Left lobe of liver (tissue), 2 donors: ENCODE data around the gene NUP210. TPM values are rescaled to one million over a fixed set of nuclear protein-coding genes. Genes with fewer than 3 reads are reported as not detected.
A peak's percentile ranks its signal among the peaks of the same experiment; 100 is the strongest.
"Not testable (repeated sequence)": the region's sequence is repeated elsewhere in the genome, so short reads cannot be mapped to it uniquely, and the experiment has no call there.

Source experiments
- ATAC-seq: fragments of 200-7000 bp; cut with Tn5 transposase; one replicate; pipeline ENCODE4 v1.9.1; 2020; ENCODE audit warnings: mild to moderate bottlenecking, moderate library complexity
- DNase-seq: peaks from one replicate; pipeline ENCODE4 v3.0.0-alpha.2; 2020; ENCODE audit warnings: low spot score
- total RNA-seq: library from RNA; stranded (reverse); gene quantifications from one replicate; pipeline ENCODE4 v1.2.1, GENCODE V29; 2021
- donor health status: DM: no; HTN: no; CAD: no; lungs with moderate emphysema.
- donor health status: DM: no; HTN: yes; CAD: no.

Gene NUP210
- 19.1 TPM for total RNA-seq

- ATAC-seq (peak; percentile 87), DNase-seq (peak; percentile 89)
Observed at GRCh38 chr3:13420045-13420830, at the start of gene NUP210. NUP210 (minus strand) TSS chr3:13420322; CDS start chr3:13420226, 96 bp downstream.

- ATAC-seq (no peak), DNase-seq (no peak)
Observed at GRCh38 chr3:13466781-13467180, 46.7 kb upstream of the NUP210 start.

GRCh38 chr3:13465236-13465873, 45.2 kb upstream of the NUP210 start:
- DNase-seq: no peak
- ATAC-seq: no peak

GRCh38 chr3:13463618-13464400, 43.7 kb upstream of the NUP210 start:
- no peak for ATAC-seq
- no peak for DNase-seq

- ATAC-seq: no peak
- no peak for DNase-seq
Observed at GRCh38 chr3:13462822-13463221, 42.7 kb upstream of the NUP210 start.

GRCh38 chr3:13462125-13462629, 42.1 kb upstream of the NUP210 start:
- DNase-seq (no peak), ATAC-seq (no peak)

- DNase-seq: no peak
- peak; percentile 65 for ATAC-seq
Observed at GRCh38 chr3:13461169-13462124, 41.3 kb upstream of the NUP210 start.

- ATAC-seq (no peak), DNase-seq (no peak)
Observed at GRCh38 chr3:13460341-13460736, 40.2 kb upstream of the NUP210 start.

- ATAC-seq (no peak), DNase-seq (no peak)
Observed at GRCh38 chr3:13459605-13460340, 39.7 kb upstream of the NUP210 start.

GRCh38 chr3:13457593-13457992, 37.5 kb upstream of the NUP210 start:
- DNase-seq: no peak
- ATAC-seq: no peak

GRCh38 chr3:13455644-13456043, 35.5 kb upstream of the NUP210 start:
- ATAC-seq: no peak
- DNase-seq: no peak

- DNase-seq (peak; percentile 53), ATAC-seq (peak; percentile 70)
Observed at GRCh38 chr3:13452490-13453335, 32.6 kb upstream of the NUP210 start.

- ATAC-seq: peak; percentile 3
- DNase-seq: no peak
Observed at GRCh38 chr3:13451301-13451673, 31.2 kb upstream of the NUP210 start.

GRCh38 chr3:13442882-13443281, 22.8 kb upstream of the NUP210 start:
- ATAC-seq, DNase-seq: not testable (repeated sequence)

GRCh38 chr3:13440204-13440817, 20.2 kb upstream of the NUP210 start:
- no peak for ATAC-seq

GRCh38 chr3:13436213-13436612, 16.1 kb upstream of the NUP210 start:
- DNase-seq, ATAC-seq: not testable (repeated sequence)

More at GRCh38 chr3:13440204-13440817, 20.2 kb upstream of the NUP210 start:
- no peak for DNase-seq

GRCh38 chr3:13433912-13434311, 13.8 kb upstream of the NUP210 start:
- DNase-seq (no peak), ATAC-seq (no peak)

GRCh38 chr3:13432093-13432492, 12.0 kb upstream of the NUP210 start:
- peak; percentile 73 for ATAC-seq
- no peak for DNase-seq
